HK-2 (cell line): ENCODE data around the gene HYAL2.

Experiments
- DNase-seq: peaks from one replicate; pipeline ENCODE4 v3.0.0-alpha.2; 2018; ENCODE audit not compliant: unreplicated experiment

Gene HYAL2

DNA sequence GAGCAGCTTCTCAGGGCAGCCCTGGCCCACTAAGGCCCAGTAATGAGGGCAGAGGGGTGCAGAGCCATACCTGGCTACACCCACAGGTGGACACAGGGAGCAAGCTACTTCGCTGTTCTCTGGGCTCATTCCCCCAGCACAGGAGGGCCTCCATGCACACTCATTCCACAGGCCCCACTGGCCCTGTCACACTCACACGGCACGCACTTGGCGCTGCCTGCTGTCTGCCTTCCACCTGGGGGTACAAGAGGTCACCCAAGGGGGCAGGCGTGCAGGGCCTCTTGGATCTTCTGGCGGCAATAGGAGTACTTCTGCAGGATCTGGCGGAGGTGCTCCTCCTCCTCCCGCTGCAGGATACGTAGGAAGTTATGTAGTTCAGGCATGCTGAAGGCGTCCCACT is 7.8 kb upstream of the HYAL2 start:
- DNase-seq: no peak

- DNase-seq: peak; percentile 93
Observed at GRCh38 chr3:50327943-50328691, 5.6 kb upstream of the HYAL2 start, which contains the start of gene TUSC2. Gene TUSC2 (minus strand): TSS chr3:50328223. CDS start chr3:50328099, 124 bp downstream.

DNA sequence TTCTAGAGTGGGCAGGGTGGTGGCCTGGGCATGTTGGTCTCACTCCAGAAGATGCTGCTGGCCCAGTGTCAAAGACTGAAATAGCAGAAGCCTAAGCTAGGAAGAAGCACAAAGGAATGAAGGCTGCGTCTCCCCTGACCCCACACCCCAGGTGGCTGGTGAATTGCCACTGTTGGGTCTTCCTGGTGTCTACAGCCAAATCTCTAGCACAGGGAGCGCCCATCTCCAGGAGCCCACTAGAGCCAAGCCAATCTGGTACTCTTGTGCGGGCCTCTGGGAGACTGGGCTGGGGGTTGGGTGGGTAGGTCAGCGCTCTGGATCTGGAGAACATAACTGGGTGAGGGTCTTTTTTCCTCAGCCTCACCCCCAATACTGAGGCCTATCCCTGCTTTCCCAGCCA is 4.6 kb upstream of the HYAL2 start:
- no peak for DNase-seq

DNA sequence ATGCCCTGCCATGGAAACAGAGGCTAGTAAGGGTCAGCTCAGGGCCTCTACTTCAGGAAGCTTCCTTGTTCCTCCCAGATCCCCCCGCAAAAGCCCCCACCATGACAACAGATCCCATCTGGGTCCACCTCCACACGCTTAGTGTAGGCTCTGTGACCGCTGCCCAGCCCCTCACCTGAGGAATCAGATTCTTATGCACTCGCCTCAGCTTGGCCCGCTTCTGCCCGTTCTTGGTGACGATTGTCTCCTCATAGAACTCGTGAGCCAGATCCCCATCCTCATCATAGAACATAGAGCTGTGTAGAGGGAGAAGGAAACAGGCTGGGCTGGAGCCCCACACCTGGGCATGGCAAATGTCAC is 3.6 kb upstream of the HYAL2 start:
- no peak for DNase-seq

GRCh38 chr3:50325497-50326181 is 3.1 kb upstream of the HYAL2 start:
- DNase-seq: no peak

GRCh38 chr3:50325113-50325480 is 2.6 kb upstream of the HYAL2 start:
- no peak for DNase-seq

GRCh38 chr3:50324351-50325112 is 2.0 kb upstream of the HYAL2 start:
- DNase-seq: peak; percentile 59

GRCh38 chr3:50323614-50324199 is 1.2 kb upstream of the HYAL2 start:
- no peak for DNase-seq

GRCh38 chr3:50323092-50323600 is 601 bp upstream of the HYAL2 start:
- DNase-seq: no peak

DNA sequence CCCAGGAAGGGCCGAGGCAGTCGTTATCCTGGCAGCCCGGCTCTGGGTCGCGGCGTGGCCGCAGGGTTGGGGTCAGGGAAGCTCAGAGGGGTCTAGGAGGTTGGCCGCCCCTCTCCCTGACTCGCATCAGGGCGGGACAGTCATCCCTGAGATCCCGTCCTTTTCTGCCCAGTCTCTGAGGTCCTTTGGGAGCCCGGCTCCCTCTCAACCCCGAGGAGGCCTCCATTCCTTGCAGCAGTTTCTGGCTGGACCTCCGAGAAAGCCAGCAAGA is 495 bp downstream of the HYAL2 start:
- DNase-seq: no peak

DNA sequence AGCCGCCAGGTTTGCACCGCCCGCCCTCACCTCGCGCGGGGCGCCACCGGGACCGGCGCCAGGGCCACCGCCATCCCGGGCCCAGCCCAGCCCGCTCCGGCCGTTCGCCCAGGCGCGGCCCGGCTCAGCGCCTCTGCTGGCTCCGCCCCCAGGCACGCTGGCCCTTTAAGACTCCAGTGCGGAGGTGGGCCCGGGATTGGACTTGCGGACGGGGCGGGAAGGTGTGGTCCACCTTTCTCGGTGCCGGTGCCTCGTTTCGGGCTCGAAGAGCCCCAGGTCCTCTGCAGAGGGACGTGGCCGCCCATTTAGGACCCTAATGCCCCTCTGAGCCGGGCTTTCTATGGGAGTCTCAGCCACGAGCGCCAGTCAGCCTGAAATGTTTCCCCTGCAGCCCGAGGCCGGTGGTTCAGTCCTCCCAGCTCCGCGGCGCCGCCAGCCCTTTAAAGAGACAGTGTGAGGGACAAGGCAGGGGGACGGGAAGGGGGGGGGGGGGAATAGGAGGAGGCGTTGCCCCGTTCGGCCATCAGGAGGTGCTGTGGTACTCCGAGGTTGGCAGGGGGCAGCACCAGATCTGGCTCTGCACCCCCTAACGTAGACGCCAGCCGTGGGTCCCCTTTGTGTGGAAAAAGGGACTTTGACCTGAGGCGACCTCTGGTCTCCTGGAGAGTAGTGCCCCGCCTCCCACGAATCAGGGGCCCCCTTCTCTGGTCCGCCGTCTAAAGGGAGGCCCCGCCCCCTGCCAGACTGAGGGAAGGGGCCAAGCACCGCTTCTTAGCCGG is 1.0 kb downstream of the HYAL2 start:
- DNase-seq: peak; percentile 81

GRCh38 chr3:50320853-50321335 is 1.7 kb downstream of the HYAL2 start:
- peak; percentile 63 for DNase-seq

DNA sequence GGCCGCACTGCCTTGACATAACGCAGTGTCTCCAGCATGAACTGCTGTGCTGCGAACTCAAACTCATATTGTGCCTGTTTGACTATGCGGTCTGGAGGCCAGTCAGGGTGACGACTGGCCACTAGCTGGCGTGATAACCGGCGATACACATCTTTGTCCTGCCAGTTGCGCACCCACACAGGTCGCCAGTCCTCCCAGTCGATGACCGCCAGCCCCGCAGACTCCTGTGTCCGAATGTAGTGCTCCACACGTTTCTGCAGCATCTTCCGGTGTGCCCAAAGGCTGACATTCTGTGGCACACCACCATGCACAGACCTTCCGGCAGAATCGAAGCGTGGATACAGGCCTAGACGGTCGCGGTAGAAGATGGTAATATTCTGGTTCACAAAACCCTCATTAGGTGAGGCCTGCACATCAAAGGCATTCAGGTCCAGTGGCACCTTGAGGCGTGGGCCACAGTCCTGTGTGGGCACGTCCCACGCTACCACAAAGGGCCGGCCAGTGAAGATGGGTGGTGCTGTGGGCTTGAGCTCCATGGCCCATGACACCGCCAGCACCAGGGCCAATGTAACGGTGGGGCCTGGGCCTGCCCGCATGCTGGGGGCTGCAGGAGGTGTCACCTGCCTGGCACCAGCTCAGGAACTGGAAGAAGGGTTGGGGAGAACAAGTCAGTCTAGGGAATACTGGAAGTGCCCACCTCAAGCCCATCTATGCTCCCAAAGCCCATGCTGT is 2.5 kb downstream of the HYAL2 start:
- DNase-seq: no peak

DNA sequence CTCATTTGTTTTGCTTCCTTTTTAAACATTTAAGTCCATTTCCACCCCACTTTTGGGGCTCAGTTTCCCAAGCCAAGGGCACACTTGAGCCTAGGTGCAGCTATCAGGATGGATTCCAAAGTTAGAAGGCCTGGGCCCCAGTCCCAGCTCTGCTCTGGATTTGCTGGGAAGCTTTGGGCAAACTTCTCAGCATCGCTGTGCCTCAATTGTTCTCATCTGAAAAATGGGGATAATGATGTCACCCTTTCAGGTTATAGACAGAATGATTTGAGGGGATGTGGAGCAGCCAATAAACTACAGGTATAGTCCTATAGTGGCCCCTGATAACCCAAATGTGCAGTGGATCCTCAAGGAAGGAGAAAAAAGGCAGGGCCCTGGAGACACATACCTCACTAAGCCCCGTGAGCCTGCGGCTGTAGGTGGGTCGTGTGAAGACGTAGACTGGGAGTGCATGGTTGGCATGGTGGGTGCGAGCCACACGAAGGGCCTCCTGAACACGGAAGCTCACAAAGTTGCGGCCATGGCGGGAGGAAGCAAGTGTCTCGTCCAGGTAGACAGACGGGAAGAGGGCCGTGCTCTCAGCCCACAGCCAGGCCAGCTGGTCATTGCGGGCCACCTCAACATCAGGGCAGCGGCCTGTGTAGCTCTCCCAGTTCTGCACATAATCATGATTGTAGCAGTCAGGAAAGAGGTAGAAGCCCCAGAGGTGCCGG is 3.2 kb downstream of the HYAL2 start:
- DNase-seq: no peak

- DNase-seq: no peak
Observed at GRCh38 chr3:50318615-50319014, 3.9 kb downstream of the HYAL2 start.

DNA sequence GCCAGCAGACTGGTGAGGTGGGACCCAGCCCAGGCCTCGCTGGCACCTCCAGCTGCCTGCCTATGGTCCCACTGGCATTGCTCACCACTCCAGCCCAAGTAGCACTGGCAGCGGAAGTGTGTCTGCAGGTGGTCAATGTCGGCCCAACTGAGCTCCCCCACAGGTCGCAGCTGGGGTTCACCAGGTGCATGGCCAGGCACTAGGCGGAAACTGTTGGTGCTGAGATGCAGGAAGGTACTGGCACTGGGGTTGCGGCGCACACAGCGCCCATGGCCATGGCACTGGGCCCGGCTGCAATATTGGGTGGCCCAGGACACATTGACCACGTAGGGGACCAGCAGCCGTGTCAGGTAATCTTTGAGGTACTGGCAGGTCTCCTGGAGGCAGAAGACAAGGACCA is 4.4 kb downstream of the HYAL2 start:
- DNase-seq: no peak

GRCh38 chr3:50317300-50317699 is 5.2 kb downstream of the HYAL2 start:
- no peak for DNase-seq

- peak; percentile 83 for DNase-seq
Observed at GRCh38 chr3:50316657-50317242, 5.8 kb downstream of the HYAL2 start.

DNA sequence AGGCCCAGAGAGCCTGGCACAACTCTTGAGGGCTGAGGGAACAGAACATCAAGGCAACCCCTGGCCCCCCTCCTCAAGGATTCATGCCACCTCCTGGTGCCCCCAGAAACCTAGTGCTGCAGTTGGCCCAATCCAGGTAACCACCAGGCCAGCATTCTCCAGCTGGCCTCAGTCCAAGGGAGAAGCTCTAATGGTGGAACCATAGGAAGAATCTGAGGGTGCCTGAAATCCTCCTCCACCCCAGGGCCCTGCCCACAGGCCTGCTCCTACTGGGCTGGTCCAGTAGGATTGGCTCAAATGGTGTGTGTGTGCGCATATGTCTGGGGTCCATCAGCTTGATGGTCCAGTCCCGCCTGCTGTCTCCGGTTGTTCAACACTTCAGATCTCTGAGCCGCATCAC is 7.7 kb downstream of the HYAL2 start:
- no peak for DNase-seq

DNA sequence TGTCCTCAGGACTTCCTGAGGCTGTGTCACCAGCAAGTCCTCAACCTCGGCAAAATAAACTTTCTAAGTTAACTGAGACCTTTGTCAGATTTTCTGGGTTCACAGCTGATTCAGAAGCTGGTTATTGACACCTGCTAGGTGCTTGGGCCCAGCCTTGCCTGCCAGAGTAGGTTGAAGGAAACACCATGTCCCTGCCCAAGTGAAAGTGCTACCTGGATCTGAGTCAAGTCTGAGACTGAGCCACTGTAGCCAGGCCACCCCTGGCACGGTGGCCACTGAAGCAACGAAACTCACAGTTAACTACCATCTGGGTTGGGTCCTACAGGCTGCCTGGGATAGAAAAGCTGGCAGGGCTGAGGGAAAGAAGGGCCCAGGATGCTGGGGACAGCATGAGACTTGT is 8.2 kb downstream of the HYAL2 start:
- DNase-seq: no peak
